Activated CD8-positive, alpha-beta T cell treated with anti-CD3 and anti-CD28 coated beads for 36 hours (primary cell): Measurements from ENCODE around the gene TLE3. TPM values are rescaled to one million over a fixed set of nuclear protein-coding genes. Genes with fewer than 3 reads are reported as not detected.

Source experiments
- microRNA-seq: library from miRNA; unstranded; fragments of <30 nt; microRNA quantifications from one replicate; pipeline ENCODE4 v1.2.0, GENCODE V29; 2022; ENCODE audit warnings: borderline microRNAs expressed, borderline replicate concordance
- total RNA-seq, 2 experiments: library from RNA; stranded (reverse); gene quantifications; one replicate each; pipeline ENCODE4 v1.2.3, GENCODE V29; 2021

The TLE3 gene
- total RNA-seq, 2 experiments from 2014 or later = 48.4 to 64.2 TPM

Small RNA genes lying within 50 kb of the gene (microRNA-seq; reads per million reads assigned to microRNA genes)
- gene MIR629 = 347 reads per million, percentile 82 among the genes with 10 or more reads in this experiment
